Suprapubic skin (tissue), 4 donors: Measurements from ENCODE around the gene TMEM143.
"Not testable (repeated sequence)": the region's sequence is repeated elsewhere in the genome, so short reads cannot be mapped to it uniquely, and the experiment has no call there.

Experiments used
- EP300 ChIP-seq: sonication (generic); formaldehyde crosslinking; IDR thresholded peaks from one replicate; pipeline ENCODE4 v1.6.1; 2017; ENCODE audit warnings: antibody characterized with exemption
- POLR2A ChIP-seq, 2 donors: fragments of 450-650 bp; IDR thresholded peaks; one replicate each; pipeline ENCODE4 v1.6.1; 2017; ENCODE audit warnings: antibody characterized with exemption in 2 of 2, mild to moderate bottlenecking in 2 of 2, moderate library complexity in 2 of 2
- POLR2AphosphoS5 ChIP-seq, 3 donors: sonication (generic); formaldehyde crosslinking; IDR thresholded peaks; one replicate each; pipeline ENCODE4 v1.6.1; 2017; ENCODE audit warnings: antibody characterized with exemption in 3 of 3
- TF ChIP-seq, protein P1 (sequence below), 2 donors: fragments of 200-600 bp in 1 of 2; fragments of 450-650 bp in 1 of 2; sonication (generic) in 1 of 2; IDR thresholded peaks; one replicate each; pipeline ENCODE4 v1.5.1; 2016 to 2019; ENCODE audit warnings: antibody characterized with exemption in 2 of 2, mild to moderate bottlenecking in 1 of 2, moderate library complexity in 1 of 2

DNA sequence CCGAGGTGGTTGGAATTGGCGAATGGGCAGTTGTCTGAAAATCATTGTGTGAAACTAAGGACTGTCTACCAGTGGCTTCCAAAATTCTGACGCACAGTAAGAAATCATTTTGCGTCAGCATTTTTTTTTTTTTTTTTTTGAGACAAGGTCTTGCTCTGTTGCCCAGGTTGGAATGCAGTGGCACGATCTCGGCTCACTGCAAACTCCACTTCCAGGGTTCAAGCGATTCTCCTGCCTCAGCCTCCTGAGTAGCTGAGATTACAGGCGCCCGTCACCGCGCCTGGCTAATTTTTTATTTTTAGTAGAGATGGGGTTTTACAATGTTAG is 72.3 kb downstream of the TMEM143 start:
- TF ChIP-seq, protein P1, sequence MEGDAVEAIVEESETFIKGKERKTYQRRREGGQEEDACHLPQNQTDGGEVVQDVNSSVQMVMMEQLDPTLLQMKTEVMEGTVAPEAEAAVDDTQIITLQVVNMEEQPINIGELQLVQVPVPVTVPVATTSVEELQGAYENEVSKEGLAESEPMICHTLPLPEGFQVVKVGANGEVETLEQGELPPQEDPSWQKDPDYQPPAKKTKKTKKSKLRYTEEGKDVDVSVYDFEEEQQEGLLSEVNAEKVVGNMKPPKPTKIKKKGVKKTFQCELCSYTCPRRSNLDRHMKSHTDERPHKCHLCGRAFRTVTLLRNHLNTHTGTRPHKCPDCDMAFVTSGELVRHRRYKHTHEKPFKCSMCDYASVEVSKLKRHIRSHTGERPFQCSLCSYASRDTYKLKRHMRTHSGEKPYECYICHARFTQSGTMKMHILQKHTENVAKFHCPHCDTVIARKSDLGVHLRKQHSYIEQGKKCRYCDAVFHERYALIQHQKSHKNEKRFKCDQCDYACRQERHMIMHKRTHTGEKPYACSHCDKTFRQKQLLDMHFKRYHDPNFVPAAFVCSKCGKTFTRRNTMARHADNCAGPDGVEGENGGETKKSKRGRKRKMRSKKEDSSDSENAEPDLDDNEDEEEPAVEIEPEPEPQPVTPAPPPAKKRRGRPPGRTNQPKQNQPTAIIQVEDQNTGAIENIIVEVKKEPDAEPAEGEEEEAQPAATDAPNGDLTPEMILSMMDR (IDR thresholded peaks at IDR 0.05), result not testable (repeated sequence)
- not testable (repeated sequence) for TF ChIP-seq POLR2AphosphoS5 (IDR thresholded peaks at IDR 0.05); POLR2A (IDR thresholded peaks at IDR 0.05); EP300
